Inferior parietal cortex (tissue), 1 donor: ENCODE results near the gene PLPPR2.
A peak's percentile ranks its signal among the peaks of the same experiment; 100 is the strongest.
"Not testable (repeated sequence)": the region's sequence is repeated elsewhere in the genome, so short reads cannot be mapped to it uniquely, and the experiment has no call there.

Source experiments
- DNase-seq: peaks from one replicate; pipeline ENCODE4 v3.0.0-alpha.2; 2016; ENCODE audit errors: extremely low spot score

The PLPPR2 gene

DNA sequence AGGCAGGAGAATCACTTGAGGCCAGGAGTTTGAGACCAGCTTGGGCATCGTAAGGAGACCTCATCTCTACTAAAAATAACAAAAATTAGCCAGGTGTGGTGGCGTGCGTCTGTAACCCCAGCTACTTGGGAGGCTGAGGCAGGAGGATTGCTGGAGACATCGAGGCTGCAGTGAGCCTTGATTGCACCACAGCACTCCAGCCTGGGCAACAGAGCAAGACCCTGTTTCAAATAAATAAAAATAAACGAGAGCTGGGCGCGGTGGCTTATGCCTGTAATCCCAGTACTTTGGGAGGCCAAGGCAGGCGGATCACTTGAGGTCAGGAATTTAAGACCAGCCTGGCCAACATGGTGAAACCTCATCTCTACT is 15.1 kb upstream of the PLPPR2 start:
- not testable (repeated sequence) for DNase-seq

DNA sequence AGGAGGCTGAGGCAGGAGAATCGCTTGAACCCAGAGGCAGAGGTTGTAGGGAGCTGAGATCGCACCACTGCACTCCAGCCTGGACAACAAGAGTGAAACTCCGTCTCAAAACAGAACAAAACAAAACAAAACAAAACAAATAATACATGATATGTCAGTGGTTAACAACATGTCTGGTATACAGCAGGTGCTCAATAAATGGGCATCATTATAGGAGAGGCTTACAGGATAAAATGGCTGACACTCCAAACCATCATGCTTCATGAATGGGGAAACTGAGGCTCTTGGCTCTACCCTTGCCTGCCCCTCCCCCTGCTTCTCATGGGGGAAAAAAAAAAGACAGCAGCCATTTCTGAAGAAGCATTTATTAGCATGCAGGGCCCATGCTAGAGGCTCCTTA is 12.8 kb upstream of the PLPPR2 start:
- DNase-seq, result no peak

- DNase-seq, result no peak
Measured at GRCh38 chr19:11345122-11345803, 10.0 kb upstream of the PLPPR2 start.

GRCh38 chr19:11346104-11346940 is 8.9 kb upstream of the PLPPR2 start, which contains the start of the genes CCDC159 and TMEM205:
Gene CCDC159 (plus strand): TSS chr19:11346519. CDS start chr19:11346607, 88 bp downstream.
Gene TMEM205 (minus strand): TSS chr19:11346268. CDS start chr19:11345619, 649 bp downstream.
- peak; percentile 98 for DNase-seq

- no peak for DNase-seq
Measured at GRCh38 chr19:11347546-11348039, 7.6 kb upstream of the PLPPR2 start.

- no peak for DNase-seq
Measured at GRCh38 chr19:11349171-11349570, 6.1 kb upstream of the PLPPR2 start.

- not testable (repeated sequence) for DNase-seq
Measured at GRCh38 chr19:11354102-11354501, 1.1 kb upstream of the PLPPR2 start.

DNA sequence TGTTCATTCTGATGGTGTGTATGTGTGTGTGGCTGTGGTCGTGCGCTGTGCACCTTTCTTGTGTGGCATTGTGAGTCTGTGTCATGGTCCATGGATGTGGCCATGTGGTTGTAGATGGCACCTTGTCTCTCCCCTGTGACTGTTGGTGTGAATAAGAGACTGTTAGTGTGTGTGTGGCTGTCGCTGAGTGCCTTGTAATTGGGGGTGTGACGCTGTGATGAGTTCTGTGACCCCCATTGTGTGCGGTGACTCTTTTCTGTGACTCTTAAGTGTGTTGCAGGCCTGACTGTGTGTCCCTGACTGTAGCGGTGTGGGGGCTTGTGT is 804 bp downstream of the PLPPR2 start:
- no peak for DNase-seq

- DNase-seq, result no peak
Measured at GRCh38 chr19:11356676-11357550, 1.7 kb downstream of the PLPPR2 start.

DNA sequence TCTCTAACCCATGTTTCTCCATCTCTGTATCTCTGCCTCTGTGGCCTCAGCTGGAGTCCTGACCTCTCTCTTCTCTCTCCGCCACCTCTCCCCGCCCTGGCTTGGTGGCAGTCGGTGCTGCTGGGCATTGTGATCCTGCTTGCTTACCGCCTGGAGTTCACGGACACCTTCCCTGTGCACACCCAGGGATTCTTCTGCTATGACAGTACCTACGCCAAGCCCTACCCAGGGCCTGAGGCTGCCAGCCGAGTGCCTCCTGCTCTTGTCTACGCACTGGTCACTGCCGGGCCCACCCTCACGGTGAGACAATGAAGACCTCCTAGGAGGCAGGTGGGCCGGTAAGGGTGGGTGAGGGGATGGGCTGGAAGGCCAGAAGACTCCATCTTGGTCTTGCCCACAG is 4.2 kb downstream of the PLPPR2 start:
- no peak for DNase-seq

DNA sequence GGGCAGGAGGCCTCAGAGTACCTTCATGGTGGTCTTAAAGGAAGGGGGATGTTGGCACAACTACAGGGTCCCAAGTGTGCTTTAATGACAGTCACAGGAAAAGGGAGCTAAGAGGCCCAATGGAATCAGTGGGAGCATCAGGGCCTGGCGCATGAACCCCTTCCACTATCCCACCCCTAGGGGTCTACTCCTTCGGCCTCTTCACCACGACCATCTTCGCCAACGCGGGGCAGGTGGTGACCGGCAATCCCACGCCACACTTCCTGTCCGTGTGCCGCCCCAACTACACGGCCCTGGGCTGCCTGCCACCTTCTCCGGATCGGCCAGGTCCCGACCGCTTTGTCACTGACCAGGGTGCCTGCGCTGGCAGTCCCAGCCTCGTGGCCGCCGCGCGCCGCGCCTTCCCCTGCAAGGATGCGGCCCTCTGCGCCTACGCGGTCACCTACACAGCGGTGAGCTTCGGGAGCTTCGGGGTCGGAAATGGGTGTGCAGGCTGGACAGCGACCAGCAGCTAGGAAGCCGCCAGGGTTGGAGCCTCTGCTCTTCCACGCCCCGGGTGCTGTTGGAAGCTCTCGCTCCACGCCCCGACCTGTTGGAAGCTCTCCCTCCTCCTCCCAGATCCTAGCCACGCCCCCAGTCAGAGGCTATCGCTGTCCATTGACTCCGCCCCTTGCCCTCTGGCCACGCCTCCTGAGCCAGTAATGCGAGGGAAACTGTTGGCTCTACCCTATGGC is 6.0 kb downstream of the PLPPR2 start:
- no peak for DNase-seq

DNA sequence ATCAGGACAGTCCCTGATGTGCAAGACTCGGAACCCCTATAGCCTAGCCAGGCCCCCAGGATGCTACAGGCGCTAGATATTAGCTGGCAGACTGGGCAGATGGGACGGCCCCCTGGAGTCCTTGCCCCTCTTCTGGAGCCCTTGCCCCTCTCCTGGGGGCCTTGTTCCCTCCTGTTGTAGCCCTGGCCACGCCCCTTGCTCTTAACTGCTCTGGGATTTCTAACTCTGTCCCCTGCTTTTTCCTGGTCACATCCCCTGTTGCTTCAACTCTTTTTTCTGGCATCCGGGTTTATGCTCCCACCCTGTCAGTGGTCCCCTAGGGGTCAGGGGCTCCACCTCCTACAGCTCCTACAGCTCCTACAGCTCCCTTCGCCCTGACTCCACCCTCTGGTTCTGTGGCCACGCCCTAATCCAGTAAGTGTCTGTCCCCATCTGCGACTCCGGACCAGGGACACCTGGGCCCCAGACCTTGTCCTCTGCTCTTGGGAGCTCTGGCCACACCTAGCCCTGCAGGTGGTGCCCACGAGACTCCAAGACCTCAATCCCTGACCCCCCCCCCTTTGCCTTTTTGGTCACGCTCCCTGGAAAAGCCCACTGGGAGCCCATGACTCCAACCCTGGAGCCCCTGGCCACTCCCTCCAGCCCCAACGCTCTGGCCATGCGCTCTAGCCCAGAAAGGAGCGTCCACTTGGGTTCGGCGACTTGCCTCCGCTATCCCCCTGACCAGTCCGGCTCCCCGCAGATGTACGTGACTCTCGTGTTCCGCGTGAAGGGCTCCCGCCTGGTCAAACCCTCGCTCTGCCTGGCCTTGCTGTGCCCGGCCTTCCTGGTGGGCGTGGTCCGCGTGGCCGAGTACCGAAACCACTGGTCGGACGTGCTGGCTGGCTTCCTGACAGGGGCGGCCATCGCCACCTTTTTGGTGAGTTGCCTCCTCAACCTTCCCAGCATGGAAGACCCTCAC is 6.8 kb downstream of the PLPPR2 start:
- no peak for DNase-seq

DNA sequence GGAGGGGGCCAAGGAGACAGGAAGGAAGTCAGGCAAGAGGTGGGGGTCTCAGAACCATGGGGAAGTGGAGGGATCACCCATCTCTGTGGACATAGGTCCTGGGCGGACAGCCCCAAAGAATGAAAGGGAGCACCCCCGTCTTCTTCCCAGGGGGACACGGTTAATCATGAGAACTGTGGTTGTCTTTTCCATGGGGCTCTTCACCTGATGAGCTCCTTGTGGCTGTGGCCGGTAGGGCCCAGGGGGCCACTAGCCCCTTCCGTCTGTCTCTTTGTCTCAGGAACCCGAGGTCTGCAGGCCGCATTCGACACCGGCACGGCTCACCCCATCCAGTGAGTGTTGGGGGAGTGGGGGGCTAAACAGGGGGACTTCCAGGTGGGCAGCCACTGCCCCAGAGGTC is 8.6 kb downstream of the PLPPR2 start:
- DNase-seq, result no peak

DNA sequence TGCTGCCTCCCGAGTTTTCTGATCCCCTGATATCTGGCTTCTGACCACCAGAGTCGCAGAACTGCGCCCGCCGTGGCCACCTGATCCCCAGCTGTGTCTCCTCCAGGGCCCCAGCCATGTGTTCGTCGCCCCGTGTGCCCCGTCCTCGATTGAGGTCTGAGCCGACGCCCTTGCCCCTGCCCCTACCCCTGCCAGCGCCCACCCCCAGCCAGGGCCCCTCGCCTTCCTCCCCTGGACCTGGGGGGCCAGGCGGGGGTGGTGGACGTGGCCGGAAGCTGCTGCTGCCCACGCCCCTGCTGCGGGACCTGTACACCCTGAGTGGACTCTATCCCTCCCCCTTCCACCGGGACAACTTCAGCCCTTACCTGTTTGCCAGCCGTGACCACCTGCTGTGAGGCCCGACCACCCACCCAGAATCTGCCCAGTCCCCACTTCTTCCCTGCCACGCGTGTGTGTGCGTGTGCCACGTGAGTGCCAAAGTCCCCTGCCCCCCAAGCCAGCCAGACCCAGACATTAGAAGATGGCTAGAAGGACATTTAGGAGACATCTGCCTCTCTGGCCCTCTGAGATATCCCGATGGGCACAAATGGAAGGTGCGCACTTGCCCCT is 9.2 kb downstream of the PLPPR2 start:
- no peak for DNase-seq

- DNase-seq, result no peak
Measured at GRCh38 chr19:11364935-11365334, 9.7 kb downstream of the PLPPR2 start.

DNA sequence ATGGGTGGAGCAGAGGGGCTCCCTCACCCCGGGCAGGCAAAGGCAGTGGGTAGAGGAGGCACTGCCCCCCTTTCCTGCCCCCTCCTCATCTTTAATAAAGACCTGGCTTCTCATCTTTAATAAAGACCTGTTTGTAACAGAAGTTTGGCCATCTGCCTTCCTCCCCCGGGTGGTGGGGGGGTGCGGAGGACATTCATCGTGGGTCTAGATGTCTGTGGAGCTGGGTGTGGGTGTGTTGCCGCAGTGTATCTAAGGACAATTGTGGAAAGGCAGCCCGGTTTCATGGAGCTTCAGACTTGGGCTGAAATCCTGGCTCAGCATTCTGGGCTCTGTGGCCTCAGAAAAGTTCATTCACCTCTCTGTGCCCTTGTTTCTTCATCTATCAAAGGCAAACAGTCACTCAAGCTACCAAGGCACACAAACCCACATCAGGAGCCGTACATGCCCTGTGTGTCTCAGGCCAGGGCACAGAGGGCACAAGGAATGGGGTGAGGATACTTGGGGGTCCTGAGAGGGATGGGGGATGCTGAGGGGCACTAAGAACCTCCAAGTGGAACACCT is 10.4 kb downstream of the PLPPR2 start:
- DNase-seq, result no peak

- DNase-seq, result no peak
Measured at GRCh38 chr19:11367528-11367927, 12.3 kb downstream of the PLPPR2 start.

GRCh38 chr19:11370744-11371143 is 15.5 kb downstream of the PLPPR2 start:
- DNase-seq, result no peak

- peak; percentile 66 for DNase-seq
Measured at GRCh38 chr19:11373166-11373884, 18.1 kb downstream of the PLPPR2 start.
